ENCODE measurements around the gene TENM3.

The TENM3 gene

GRCh38 chr4:182671749-182672148, 428.5 kb downstream of the TENM3 start:
- TF ChIP-seq CTCF (conservative IDR thresholded peaks at IDR 0.05; ENCODE audit: low read depth, low read length), result no peak
- no peak for DNase-seq (ENCODE audit: low read depth)
- H3K4me3 ChIP-seq (ENCODE audit: low read depth, low read length), result no peak overlapping the region

GRCh38 chr4:182678590-182678989, 435.4 kb downstream of the TENM3 start:
- TF ChIP-seq CTCF (conservative IDR thresholded peaks at IDR 0.05; ENCODE audit: low read depth, low read length), result no peak
- no peak for DNase-seq (ENCODE audit: low read depth)
- H3K4me3 ChIP-seq (ENCODE audit: low read depth, low read length), result no peak overlapping the region

GRCh38 chr4:182679533-182679932, 436.3 kb downstream of the TENM3 start:
- TF ChIP-seq CTCF (conservative IDR thresholded peaks at IDR 0.05; ENCODE audit: low read depth, low read length), result no peak
- DNase-seq (ENCODE audit: low read depth), result no peak
- H3K4me3 ChIP-seq (ENCODE audit: low read depth, low read length), result no peak overlapping the region

DNA sequence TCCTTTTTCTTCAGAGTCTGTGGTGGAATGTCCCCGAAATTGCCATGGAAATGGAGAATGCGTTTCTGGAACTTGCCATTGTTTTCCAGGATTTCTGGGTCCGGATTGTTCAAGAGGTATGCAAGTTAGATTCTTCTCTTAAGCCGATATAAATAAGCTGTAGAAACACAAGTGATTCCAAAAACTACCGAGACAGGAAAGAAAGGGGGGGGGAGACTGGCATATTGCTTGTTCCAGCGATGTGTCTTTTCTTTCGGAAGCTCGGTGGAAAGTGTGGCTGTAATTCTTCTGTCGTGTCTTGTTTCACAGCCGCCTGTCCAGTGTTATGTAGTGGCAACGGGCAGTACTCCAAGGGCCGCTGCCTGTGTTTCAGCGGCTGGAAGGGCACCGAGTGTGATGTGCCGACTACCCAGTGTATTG, 437.0 kb downstream of the TENM3 start:
- H3K4me3 ChIP-seq (ENCODE audit: low read depth, low read length), result no peak overlapping the region
- DNase-seq (ENCODE audit: low read depth), result no peak
- TF ChIP-seq CTCF (conservative IDR thresholded peaks at IDR 0.05; ENCODE audit: low read depth, low read length), result no peak

- no peak overlapping the region for H3K4me3 ChIP-seq (ENCODE audit: low read depth, low read length)
- DNase-seq (ENCODE audit: low read depth), result peak; percentile 10
- TF ChIP-seq CTCF (conservative IDR thresholded peaks at IDR 0.05; ENCODE audit: low read depth, low read length), result no peak
Observed at GRCh38 chr4:182683661-182684060, 440.5 kb downstream of the TENM3 start.

GRCh38 chr4:182684796-182685195, 441.6 kb downstream of the TENM3 start:
- no peak overlapping the region for H3K4me3 ChIP-seq (ENCODE audit: low read depth, low read length)
- DNase-seq (ENCODE audit: low read depth), result peak; percentile 38
- TF ChIP-seq CTCF (conservative IDR thresholded peaks at IDR 0.05; ENCODE audit: low read depth, low read length), result no peak

DNA sequence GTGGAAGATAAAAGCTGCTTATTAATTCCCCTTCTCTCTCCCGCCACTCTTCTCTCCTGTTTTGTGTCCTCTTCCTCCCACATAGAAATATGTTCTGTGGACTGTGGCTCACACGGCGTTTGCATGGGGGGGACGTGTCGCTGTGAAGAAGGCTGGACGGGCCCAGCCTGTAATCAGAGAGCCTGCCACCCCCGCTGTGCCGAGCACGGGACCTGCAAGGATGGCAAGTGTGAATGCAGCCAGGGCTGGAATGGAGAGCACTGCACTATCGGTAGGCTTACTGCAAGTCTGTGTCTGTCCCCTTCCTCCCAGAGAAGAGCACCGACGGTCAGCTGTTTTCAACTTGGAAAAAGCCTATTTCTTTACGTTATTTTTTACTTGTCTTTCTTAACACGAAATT, 444.9 kb downstream of the TENM3 start:
- no peak overlapping the region for H3K4me3 ChIP-seq (ENCODE audit: low read depth, low read length)
- no peak for TF ChIP-seq CTCF (conservative IDR thresholded peaks at IDR 0.05; ENCODE audit: low read depth, low read length)
- no peak for DNase-seq (ENCODE audit: low read depth)

Data from choroid plexus epithelial cell (primary cell).